ENCODE data around the gene ANKRD13B. TPM values are rescaled to one million over a fixed set of nuclear protein-coding genes. Genes with fewer than 3 reads are reported as not detected.
A peak's percentile ranks its signal among the peaks of the same experiment; 100 is the strongest.

ANKRD13B gene
- total RNA-seq, 1 experiment from 2014 or later, result 31.4 TPM

DNA sequence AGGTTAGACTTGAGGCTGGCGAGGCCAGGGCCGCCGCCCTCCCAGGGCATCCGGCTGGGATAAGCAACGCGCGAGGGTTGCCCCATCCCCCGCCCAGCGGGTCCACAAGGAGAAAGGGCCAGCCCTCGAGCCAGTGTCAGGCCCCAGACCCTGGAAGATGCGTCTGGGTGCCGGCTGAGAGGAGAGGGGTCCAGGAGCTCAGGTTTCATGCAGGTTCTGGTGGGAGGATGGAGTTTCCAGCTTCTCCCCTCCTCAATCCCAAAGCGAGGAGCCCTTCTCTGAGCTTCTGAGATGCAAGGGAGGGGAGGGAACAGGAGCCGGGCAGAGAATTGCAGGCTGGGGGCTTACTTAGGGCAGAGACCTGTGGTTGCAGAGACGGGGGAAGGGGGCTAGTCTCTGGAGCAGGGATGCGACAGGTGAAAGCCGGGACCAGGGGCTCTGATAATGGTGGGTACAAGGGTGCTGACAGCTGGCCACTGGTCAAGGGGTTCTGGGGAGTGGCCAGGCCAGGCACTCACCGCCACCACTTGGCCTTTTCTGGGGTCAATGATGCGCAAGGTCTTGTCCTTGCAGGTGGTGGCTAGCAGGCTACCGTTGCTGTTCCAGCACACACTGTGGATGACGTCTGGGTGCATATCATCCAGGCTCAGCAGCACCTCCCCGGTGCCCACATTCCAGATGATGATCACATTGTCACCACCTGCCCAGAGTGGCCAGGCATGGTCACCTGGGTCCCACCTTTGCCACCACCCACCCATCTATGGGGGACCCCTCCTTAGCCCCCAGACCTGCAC, 25.5 kb downstream of the ANKRD13B start:
- in situ Hi-C loops (cut with HindIII; ENCODE audit: low pct_unique_long_range_greater_than_20kb, low sequenced_read_pairs) (no loop called here), intact Hi-C loops (cut with micrococcal nuclease; ENCODE audit: unreplicated experiment) (no loop called here)
- peak overlapping the region; percentile 28 to 53 for H3K4me3 ChIP-seq (ENCODE audit: low read depth in 2 of 2, low read length in 2 of 2)
- no peaks in the 10 kb centered on the region for H3K9me3 ChIP-seq (ENCODE audit: control insufficient read depth, insufficient read depth, low read depth, low read length)
- H3K27me3 ChIP-seq (ENCODE audit: control insufficient read depth, insufficient read depth, low read length), result no peaks in the 10 kb centered on the region
- no peak for DNase-seq (ENCODE audit: low read depth, low spot score)
- ChIA-PET CTCF (interaction anchor here (0.6 to 2.2 kb wide), 11 partner anchors 8 to 228 kb away, joined by 3 to 15 read pairs (median 4); partner anchors contain the start of gene ANKRD13B), POLR2A (no interaction called here)
- H3K36me3 ChIP-seq (ENCODE audit: control insufficient read depth, insufficient read depth, low read length), result no peaks in the 10 kb centered on the region
- H3K4me1 ChIP-seq (ENCODE audit: control insufficient read depth, insufficient read depth, low read length), result peaks cover 50% of the 10 kb centered on the region
- BruUV-seq (replicated peaks), result no TSS peak
- peak; percentile 8 for ATAC-seq
- no peak overlapping the region; the same call in 1 of the 2 replicates for H3K27ac ChIP-seq (ENCODE audit: low read length)
- TF ChIP-seq, protein P1, sequence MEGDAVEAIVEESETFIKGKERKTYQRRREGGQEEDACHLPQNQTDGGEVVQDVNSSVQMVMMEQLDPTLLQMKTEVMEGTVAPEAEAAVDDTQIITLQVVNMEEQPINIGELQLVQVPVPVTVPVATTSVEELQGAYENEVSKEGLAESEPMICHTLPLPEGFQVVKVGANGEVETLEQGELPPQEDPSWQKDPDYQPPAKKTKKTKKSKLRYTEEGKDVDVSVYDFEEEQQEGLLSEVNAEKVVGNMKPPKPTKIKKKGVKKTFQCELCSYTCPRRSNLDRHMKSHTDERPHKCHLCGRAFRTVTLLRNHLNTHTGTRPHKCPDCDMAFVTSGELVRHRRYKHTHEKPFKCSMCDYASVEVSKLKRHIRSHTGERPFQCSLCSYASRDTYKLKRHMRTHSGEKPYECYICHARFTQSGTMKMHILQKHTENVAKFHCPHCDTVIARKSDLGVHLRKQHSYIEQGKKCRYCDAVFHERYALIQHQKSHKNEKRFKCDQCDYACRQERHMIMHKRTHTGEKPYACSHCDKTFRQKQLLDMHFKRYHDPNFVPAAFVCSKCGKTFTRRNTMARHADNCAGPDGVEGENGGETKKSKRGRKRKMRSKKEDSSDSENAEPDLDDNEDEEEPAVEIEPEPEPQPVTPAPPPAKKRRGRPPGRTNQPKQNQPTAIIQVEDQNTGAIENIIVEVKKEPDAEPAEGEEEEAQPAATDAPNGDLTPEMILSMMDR (IDR thresholded peaks at IDR 0.05), result peak; percentile 68
- TF ChIP-seq TCF7L2 (IDR thresholded peaks at IDR 0.05; ENCODE audit: low read depth, low read length), result no peak

DNA sequence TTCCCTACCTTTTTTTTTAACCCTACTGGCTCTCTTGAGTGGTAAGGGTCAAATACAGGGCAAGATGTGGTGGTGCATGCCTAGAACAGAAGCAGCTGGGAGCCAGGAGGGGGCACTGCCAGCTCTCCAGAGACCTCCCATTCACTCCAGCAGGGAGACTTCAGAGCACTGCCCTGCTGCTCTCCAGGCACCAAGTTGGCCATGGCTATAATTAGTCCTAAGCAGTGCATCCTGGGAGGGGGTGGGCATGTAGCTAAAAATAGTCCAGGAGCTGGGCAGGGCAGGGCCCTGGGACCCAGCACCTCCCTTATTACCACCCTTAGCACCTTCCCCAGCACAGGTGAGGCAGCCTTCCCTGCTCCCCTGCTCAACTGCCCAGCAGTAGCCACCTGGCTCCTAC, 26.3 kb downstream of the ANKRD13B start:
- no peak for TF ChIP-seq SIN3A (IDR thresholded peaks at IDR 0.05; ENCODE audit: borderline replicate concordance, insufficient read depth, low read depth, low read length)
- TF ChIP-seq, protein P1 (IDR thresholded peaks at IDR 0.05), result peak; percentile 70
- Histone ChIP-seq H3K36me3 (ENCODE audit: control insufficient read depth, insufficient read depth, low read length) (no peaks in the 10 kb centered on the region), H3K9me3 (ENCODE audit: control insufficient read depth, insufficient read depth, low read depth, low read length) (no peaks in the 10 kb centered on the region), H3K4me3 (ENCODE audit: low read depth in 2 of 2, low read length in 2 of 2) (no peak overlapping the region), H3K27me3 (ENCODE audit: control insufficient read depth, insufficient read depth, low read length) (no peaks in the 10 kb centered on the region), H3K4me1 (ENCODE audit: control insufficient read depth, insufficient read depth, low read length) (peaks cover 48% of the 10 kb centered on the region), H3K27ac (ENCODE audit: low read length) (no peak overlapping the region)
- CTCF ChIA-PET, result interaction anchor here (0.7 to 1.4 kb wide), 3 partner anchors 43 to 160 kb away, joined by 3 to 4 read pairs (median 4); no protein-coding TSS in a partner anchor
- in situ Hi-C loops (cut with HindIII; ENCODE audit: low pct_unique_long_range_greater_than_20kb, low sequenced_read_pairs) (no loop called here), intact Hi-C loops (cut with micrococcal nuclease; ENCODE audit: unreplicated experiment) (no loop called here)
- no peak for DNase-seq (ENCODE audit: low read depth, low spot score)
- ATAC-seq, result no peak
- POLR2A ChIA-PET, result no interaction called here
- BruUV-seq (replicated peaks), result no TSS peak

DNA sequence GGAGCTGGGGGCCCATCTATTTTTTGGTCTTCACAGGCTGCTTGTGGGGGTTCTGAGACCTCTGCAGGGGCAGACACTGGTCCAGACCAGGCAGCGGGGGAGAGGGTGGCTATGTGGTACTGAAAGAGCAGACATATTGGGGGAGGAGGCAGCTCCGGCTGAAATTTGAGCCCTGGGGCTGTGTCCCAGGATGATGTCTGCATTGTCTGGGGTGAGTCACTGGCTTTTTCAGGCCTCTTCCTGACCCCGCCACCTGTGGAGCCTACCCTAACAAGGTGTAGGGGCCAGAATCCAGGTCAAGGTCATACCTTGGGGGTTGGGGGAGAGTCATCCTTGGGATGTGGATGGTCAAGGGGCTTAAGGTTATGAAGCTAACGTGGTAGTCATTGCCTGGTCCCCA, 27.3 kb downstream of the ANKRD13B start:
- no peak for ATAC-seq
- no peaks in the 10 kb centered on the region for H3K9me3 ChIP-seq (ENCODE audit: control insufficient read depth, insufficient read depth, low read depth, low read length)
- H3K27me3 ChIP-seq (ENCODE audit: control insufficient read depth, insufficient read depth, low read length), result no peaks in the 10 kb centered on the region
- H3K36me3 ChIP-seq (ENCODE audit: control insufficient read depth, insufficient read depth, low read length), result no peaks in the 10 kb centered on the region
- POLR2A ChIA-PET, result no interaction called here
- peaks cover 38% of the 10 kb centered on the region for H3K4me1 ChIP-seq (ENCODE audit: control insufficient read depth, insufficient read depth, low read length)
- in situ Hi-C loops (cut with HindIII; ENCODE audit: low pct_unique_long_range_greater_than_20kb, low sequenced_read_pairs) (no loop called here), intact Hi-C loops (cut with micrococcal nuclease; ENCODE audit: unreplicated experiment) (no loop called here)
- CTCF ChIA-PET, result no interaction called here
- TF ChIP-seq SIN3A (IDR thresholded peaks at IDR 0.05; ENCODE audit: borderline replicate concordance, insufficient read depth, low read depth, low read length) (no peak), TCF7L2 (IDR thresholded peaks at IDR 0.05; ENCODE audit: low read depth, low read length) (no peak), POLR2AphosphoS5 (IDR thresholded peaks at IDR 0.05; ENCODE audit: low read depth, low read length) (no peak)
- TF ChIP-seq, protein P1 (IDR thresholded peaks at IDR 0.05), result no peak
- TF ChIP-seq, protein P2, sequence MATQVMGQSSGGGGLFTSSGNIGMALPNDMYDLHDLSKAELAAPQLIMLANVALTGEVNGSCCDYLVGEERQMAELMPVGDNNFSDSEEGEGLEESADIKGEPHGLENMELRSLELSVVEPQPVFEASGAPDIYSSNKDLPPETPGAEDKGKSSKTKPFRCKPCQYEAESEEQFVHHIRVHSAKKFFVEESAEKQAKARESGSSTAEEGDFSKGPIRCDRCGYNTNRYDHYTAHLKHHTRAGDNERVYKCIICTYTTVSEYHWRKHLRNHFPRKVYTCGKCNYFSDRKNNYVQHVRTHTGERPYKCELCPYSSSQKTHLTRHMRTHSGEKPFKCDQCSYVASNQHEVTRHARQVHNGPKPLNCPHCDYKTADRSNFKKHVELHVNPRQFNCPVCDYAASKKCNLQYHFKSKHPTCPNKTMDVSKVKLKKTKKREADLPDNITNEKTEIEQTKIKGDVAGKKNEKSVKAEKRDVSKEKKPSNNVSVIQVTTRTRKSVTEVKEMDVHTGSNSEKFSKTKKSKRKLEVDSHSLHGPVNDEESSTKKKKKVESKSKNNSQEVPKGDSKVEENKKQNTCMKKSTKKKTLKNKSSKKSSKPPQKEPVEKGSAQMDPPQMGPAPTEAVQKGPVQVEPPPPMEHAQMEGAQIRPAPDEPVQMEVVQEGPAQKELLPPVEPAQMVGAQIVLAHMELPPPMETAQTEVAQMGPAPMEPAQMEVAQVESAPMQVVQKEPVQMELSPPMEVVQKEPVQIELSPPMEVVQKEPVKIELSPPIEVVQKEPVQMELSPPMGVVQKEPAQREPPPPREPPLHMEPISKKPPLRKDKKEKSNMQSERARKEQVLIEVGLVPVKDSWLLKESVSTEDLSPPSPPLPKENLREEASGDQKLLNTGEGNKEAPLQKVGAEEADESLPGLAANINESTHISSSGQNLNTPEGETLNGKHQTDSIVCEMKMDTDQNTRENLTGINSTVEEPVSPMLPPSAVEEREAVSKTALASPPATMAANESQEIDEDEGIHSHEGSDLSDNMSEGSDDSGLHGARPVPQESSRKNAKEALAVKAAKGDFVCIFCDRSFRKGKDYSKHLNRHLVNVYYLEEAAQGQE (IDR thresholded peaks at IDR 0.05; ENCODE audit: insufficient read depth in 1 of 2, low read depth in 2 of 2, low read length in 1 of 2), result no peak
- no peak overlapping the region for H3K27ac ChIP-seq (ENCODE audit: low read length)
- H3K4me3 ChIP-seq (ENCODE audit: low read depth in 2 of 2, low read length in 2 of 2), result no peak overlapping the region
- no TSS peak for BruUV-seq (replicated peaks)
- DNase-seq (ENCODE audit: low read depth, low spot score), result no peak
